Body of pancreas (tissue), 4 donors: ENCODE results near the gene RECQL. TPM values are rescaled to one million over a fixed set of nuclear protein-coding genes. Genes with fewer than 3 reads are reported as not detected.

ENCODE experiments used
- ATAC-seq: fragments of 150-250 bp; one replicate; pipeline ENCODE4 v1.9.1; 2016
- DNase-seq, 4 donors: peaks; one replicate each; pipeline ENCODE4 v3.0.0-alpha.2; 2019
- H3K27ac ChIP-seq, 4 donors: fragments of 200-600 bp; sonication (generic); 1 replicate in 3 of 4; 2 replicates in 1 of 4; pipeline versions ENCODE4 v1.5.1 to v1.6.1; 2016 to 2019; ENCODE audit warnings: mild to moderate bottlenecking in 1 of 4, mixed read lengths in 1 of 4, moderate library complexity in 1 of 4
- H3K27me3 ChIP-seq, 2 donors: fragments of 200-600 bp; sonication (generic); one replicate each; pipeline ENCODE4 v1.6.0; 2016; ENCODE audit warnings: mild to moderate bottlenecking in 1 of 2
- H3K36me3 ChIP-seq, 2 donors: fragments of 200-600 bp; sonication (generic); replicated peaks in 1 of 2; 2 replicates each; pipeline ENCODE4 v1.5.1; 2016; ENCODE audit warnings: low read depth in 2 of 2; ENCODE audit not compliant: insufficient read depth in 1 of 2
- H3K4me1 ChIP-seq: fragments of 200-600 bp; sonication (generic); one replicate; pipeline ENCODE4 v1.6.0; 2016
- H3K4me3 ChIP-seq, 2 donors: fragments of 200-600 bp; sonication (generic); 1 replicate in 1 of 2; 2 replicates in 1 of 2; pipeline ENCODE4 v1.5.1; 2016 to 2019
- H3K9me3 ChIP-seq, 3 donors: fragments of 200-600 bp; sonication (generic); 1 replicate in 2 of 3; 2 replicates in 1 of 3; pipeline ENCODE4 v1.5.1; 2016
- CTCF ChIP-seq, 7 experiments: fragments of 450-650 bp in 4 of 7; fragments of 200-600 bp in 3 of 7; sonication (generic) in 3 of 7; IDR thresholded peaks; one replicate each; pipeline ENCODE4 v1.5.1; 2016 to 2019; ENCODE audit warnings: antibody characterized with exemption in 7 of 7
- POLR2A ChIP-seq, 3 donors: fragments of 450-650 bp; IDR thresholded peaks; one replicate each; pipeline ENCODE4 v1.6.1; 2016; ENCODE audit warnings: antibody characterized with exemption in 3 of 3, mild to moderate bottlenecking in 2 of 3
- WGBS, 2 donors: methylation state at CpG; one replicate each; pipeline ENCODE4 v1.1.5; 2017; 5-methylcytosine and 5-hydroxymethylcytosine counted together
- intact Hi-C: fragments of 100-400 bp; cut with DNase I; formaldehyde crosslinking; loops from one replicate; pipeline ENCODE4 v1.15.1; 2023
- total RNA-seq, 2 donors: library from RNA; depleted of rRNA; stranded (reverse); fragments of >200 nt; gene quantifications; one replicate each; pipeline ENCODE4 v1.1.0, GENCODE V29; 2016

The RECQL gene
- total RNA-seq, 2 donors from 2014 or later: 5.3 to 18.9 TPM

- DNase-seq: no peak
- Histone ChIP-seq H3K4me3 (no peak overlapping the region), H3K27ac (no peak overlapping the region), H3K36me3 (peaks cover 0 to 13% of the 10 kb centered on the region in 2 donors), H3K4me1 (peaks cover 13% of the 10 kb centered on the region), H3K9me3 (no peaks in the 10 kb centered on the region), H3K27me3 (no peaks in the 10 kb centered on the region)
- no peak for TF ChIP-seq POLR2A (IDR thresholded peaks at IDR 0.05)
- 42 to 46% methylated on average over 2 of the region's 2 CpGs for WGBS, 2 donors
- intact Hi-C loops: no loop called here
- ATAC-seq: no peak
These were observed 8.3 kb upstream of the RECQL start for GRCh38 chr12:21509768-21510167.

- Histone ChIP-seq H3K4me3 (no peak overlapping the region), H3K36me3 (peaks cover 0 to 5% of the 10 kb centered on the region in 2 donors), H3K27ac (no peak overlapping the region), H3K27me3 (no peaks in the 10 kb centered on the region), H3K4me1 (peaks cover 33% of the 10 kb centered on the region), H3K9me3 (no peaks in the 10 kb centered on the region)
- intact Hi-C loops: no loop called here
- 72 to 73% methylated on average over 2 of the region's 2 CpGs for WGBS, 2 donors
- ATAC-seq (no peak), DNase-seq (no peak)
- TF ChIP-seq CTCF (IDR thresholded peaks at IDR 0.05) (no peak), POLR2A (IDR thresholded peaks at IDR 0.05) (no peak)
These were observed 6.4 kb upstream of the RECQL start for GRCh38 chr12:21507849-21508248.

DNA sequence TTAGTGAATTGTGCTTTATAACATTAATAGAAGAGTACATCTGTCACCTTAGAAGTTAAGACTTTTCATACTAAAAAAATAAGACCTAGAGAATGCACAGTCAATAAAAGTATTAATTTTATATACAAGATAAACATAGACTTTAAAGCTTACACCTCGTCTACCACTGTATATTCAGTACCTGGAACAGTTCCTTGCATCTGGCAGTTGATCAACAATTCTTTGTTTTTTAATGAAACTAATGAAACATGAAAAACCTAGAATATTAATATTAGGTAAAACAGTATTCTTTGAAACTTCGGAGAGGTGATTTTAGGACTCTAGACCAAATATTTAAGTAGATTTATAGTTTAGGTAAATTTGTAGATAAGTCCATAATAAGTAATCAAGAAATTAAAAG is 4.5 kb upstream of the RECQL start:
- intact Hi-C loops: no loop called here
- DNase-seq (no peak), ATAC-seq (no peak)
- Histone ChIP-seq H3K4me1 (peaks cover 35% of the 10 kb centered on the region), H3K36me3 (peaks cover 0 to 3% of the 10 kb centered on the region in 2 donors), H3K27me3 (no peaks in the 10 kb centered on the region), H3K27ac (no peak overlapping the region), H3K9me3 (no peaks in the 10 kb centered on the region), H3K4me3 (no peak overlapping the region)
- no peak for TF ChIP-seq CTCF (IDR thresholded peaks at IDR 0.05)
- no peak for TF ChIP-seq POLR2A (IDR thresholded peaks at IDR 0.05)
- WGBS, 2 donors: 22 to 31% methylated on average over 2 of the region's 2 CpGs

DNA sequence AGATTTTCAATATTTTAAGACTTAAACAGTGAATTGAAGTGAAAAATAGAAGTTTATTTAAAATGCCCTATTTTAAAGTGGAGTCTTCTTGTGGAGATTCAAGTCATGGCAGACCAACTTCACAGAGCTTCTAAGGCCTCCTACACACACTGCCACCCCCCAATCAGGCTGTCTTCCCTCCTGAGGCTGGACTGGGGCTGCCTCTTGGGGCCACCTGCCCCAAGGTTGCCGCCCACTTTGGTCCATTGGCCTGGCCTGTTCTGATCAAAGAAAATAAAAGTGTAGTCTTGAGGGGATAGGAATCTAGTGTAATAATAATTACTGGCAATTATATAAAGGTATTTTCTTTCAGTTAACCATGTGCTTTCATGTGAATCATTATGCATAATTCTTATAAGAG is 1.4 kb upstream of the RECQL start:
- Histone ChIP-seq H3K36me3 (no peaks in the 10 kb centered on the region), H3K27me3 (no peaks in the 10 kb centered on the region), H3K9me3 (no peaks in the 10 kb centered on the region), H3K27ac (no peak overlapping the region), H3K4me1 (peaks cover 43% of the 10 kb centered on the region), H3K4me3 (no peak overlapping the region)
- intact Hi-C loops: no loop called here
- DNase-seq: no peak
- TF ChIP-seq CTCF (IDR thresholded peaks at IDR 0.05) (no peak), POLR2A (IDR thresholded peaks at IDR 0.05) (no peak)
- ATAC-seq: no peak
- 70 to 78% methylated on average over 1 of the region's 1 CpG for WGBS, 2 donors

GRCh38 chr12:21502164-21502496 is 695 bp upstream of the RECQL start:
- 0 to 1% methylated on average over 10 to 14 of the region's 14 CpGs for WGBS, 2 donors

More at GRCh38 chr12:21502164-21502496, 695 bp upstream of the RECQL start:
- Histone ChIP-seq H3K27ac (peak overlapping the region; percentile 63 to 90 (median 85)), H3K36me3 (no peaks in the 10 kb centered on the region), H3K9me3 (no peaks in the 10 kb centered on the region), H3K4me1 (peaks cover 43% of the 10 kb centered on the region), H3K27me3 (no peaks in the 10 kb centered on the region), H3K4me3 (peak overlapping the region; percentile 83)
- DNase-seq (peak; percentile 16 to 44 (median 37)), ATAC-seq (peak; percentile 7)
- intact Hi-C loops: no loop called here
- TF ChIP-seq CTCF (IDR thresholded peaks at IDR 0.05) (no peak), POLR2A (IDR thresholded peaks at IDR 0.05) (no peak)
